Osteocyte (in vitro differentiated cells): Measurements from ENCODE around the gene CXCL16. TPM values are rescaled to one million over a fixed set of nuclear protein-coding genes. Genes with fewer than 3 reads are reported as not detected.

Source experiments
- DNase-seq: peaks from one replicate; pipeline ENCODE4 v3.0.0; 2021; ENCODE audit warnings: mixed read lengths; ENCODE audit not compliant: unreplicated experiment; ENCODE audit errors: extremely low spot score
- H3K27ac Mint-ChIP-seq: one replicate; pipeline ENCODE4 v1.8.0; 2021; ENCODE audit warnings: mild to moderate bottlenecking, mixed read lengths; ENCODE audit not compliant: unreplicated experiment
- H3K27me3 Mint-ChIP-seq: one replicate; pipeline ENCODE4 v1.8.0; 2021; ENCODE audit warnings: mixed read lengths; ENCODE audit not compliant: unreplicated experiment
- H3K36me3 Mint-ChIP-seq: one replicate; pipeline ENCODE4 v1.8.0; 2021; ENCODE audit warnings: mixed read lengths; ENCODE audit not compliant: unreplicated experiment
- H3K4me1 Mint-ChIP-seq: one replicate; pipeline ENCODE4 v1.8.0; 2021; ENCODE audit warnings: mixed read lengths; ENCODE audit not compliant: unreplicated experiment
- H3K4me3 Mint-ChIP-seq: one replicate; pipeline ENCODE4 v1.8.0; 2021; ENCODE audit warnings: mild to moderate bottlenecking, moderate library complexity, mixed read lengths; ENCODE audit not compliant: unreplicated experiment
- H3K9me3 Mint-ChIP-seq: one replicate; pipeline ENCODE4 v1.8.0; 2021; ENCODE audit warnings: mixed read lengths; ENCODE audit not compliant: unreplicated experiment
- total RNA-seq: library from RNA; stranded (reverse); gene quantifications from 2 replicates; pipeline ENCODE4 v1.2.1, GENCODE V29; 2021
- TF ChIP-seq, protein P1 (sequence below): fragments of 200-600 bp; sonication (generic); IDR thresholded peaks from 2 replicates; pipeline ENCODE4 v1.5.0; 2021; ENCODE audit warnings: antibody characterized with exemption, mild to moderate bottlenecking, moderate library complexity

CXCL16 gene
- total RNA-seq, 1 donor from 2014 or later, result 12.8 TPM

DNA sequence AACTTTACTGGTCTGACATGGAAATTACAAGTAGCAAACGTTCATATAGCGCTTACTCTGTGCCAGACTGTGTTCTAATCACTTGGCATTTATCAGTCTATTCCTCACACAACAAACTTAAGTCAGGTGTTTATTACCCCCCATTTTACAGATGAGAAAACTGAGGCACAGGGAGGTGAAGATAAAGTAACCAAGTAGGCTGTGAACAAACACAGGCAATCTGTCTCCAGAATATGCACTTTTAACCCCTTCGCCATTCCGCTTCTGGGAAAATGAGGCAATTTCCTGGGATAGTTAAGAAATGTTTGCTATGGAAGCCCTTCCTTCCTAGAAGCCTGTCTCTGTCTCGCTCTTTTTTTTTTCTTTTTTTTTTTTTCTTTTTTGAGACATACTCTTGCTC is 12.2 kb upstream of the CXCL16 start:
- Mint-ChIP-seq H3K4me3 (no peak overlapping the region), H3K36me3 (no peaks in the 10 kb centered on the region), H3K27ac (no peak overlapping the region), H3K27me3 (peaks cover 55% of the 10 kb centered on the region), H3K9me3 (no peaks in the 10 kb centered on the region), H3K4me1 (no peaks in the 10 kb centered on the region)
- no peak for DNase-seq
- TF ChIP-seq, protein P1, sequence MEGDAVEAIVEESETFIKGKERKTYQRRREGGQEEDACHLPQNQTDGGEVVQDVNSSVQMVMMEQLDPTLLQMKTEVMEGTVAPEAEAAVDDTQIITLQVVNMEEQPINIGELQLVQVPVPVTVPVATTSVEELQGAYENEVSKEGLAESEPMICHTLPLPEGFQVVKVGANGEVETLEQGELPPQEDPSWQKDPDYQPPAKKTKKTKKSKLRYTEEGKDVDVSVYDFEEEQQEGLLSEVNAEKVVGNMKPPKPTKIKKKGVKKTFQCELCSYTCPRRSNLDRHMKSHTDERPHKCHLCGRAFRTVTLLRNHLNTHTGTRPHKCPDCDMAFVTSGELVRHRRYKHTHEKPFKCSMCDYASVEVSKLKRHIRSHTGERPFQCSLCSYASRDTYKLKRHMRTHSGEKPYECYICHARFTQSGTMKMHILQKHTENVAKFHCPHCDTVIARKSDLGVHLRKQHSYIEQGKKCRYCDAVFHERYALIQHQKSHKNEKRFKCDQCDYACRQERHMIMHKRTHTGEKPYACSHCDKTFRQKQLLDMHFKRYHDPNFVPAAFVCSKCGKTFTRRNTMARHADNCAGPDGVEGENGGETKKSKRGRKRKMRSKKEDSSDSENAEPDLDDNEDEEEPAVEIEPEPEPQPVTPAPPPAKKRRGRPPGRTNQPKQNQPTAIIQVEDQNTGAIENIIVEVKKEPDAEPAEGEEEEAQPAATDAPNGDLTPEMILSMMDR, result no peak

DNA sequence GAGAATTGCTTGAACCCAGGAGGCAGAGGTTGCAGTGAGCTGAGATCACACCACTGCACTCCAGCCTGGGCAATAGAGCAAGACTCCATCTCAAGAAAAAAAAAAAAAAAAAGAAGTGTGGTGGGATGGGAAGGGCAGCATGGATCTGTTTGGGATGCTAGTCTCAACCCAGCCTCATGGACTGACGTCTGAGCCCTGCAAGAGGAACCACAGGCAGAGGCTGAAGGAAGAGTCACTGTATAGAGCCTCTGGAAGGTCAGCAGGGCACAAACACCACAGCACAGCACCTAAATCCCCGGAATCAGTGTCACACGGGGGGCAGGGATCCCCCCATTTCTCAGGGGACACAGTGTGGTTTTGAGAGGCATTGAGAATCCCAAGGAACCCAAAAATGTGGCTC is 10.9 kb upstream of the CXCL16 start:
- peaks cover 61% of the 10 kb centered on the region for H3K27me3 Mint-ChIP-seq
- no peaks in the 10 kb centered on the region for H3K9me3 Mint-ChIP-seq
- DNase-seq, result no peak
- H3K4me3 Mint-ChIP-seq, result no peak overlapping the region
- H3K4me1 Mint-ChIP-seq, result no peaks in the 10 kb centered on the region
- no peaks in the 10 kb centered on the region for H3K36me3 Mint-ChIP-seq
- no peak overlapping the region for H3K27ac Mint-ChIP-seq
- TF ChIP-seq, protein P1, result no peak

DNA sequence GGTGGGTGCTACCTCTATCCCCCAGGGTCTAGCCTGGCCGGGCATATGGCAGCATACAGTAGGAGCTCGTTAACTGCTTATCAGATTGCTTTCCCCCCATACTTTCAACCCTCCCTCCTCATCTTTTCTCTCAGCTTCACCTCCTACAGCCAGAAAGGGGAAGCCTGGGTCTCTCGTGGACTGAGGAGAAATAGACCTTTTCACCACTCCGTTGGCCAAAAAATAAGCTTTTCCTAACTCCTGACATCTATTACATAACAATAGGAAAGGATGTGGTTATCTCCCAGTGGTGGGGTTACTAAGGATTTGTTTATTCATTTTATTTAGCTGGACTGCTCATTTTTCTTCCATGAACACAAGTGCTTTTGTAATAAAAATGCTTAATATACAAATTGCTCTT is 9.0 kb upstream of the CXCL16 start:
- H3K4me3 Mint-ChIP-seq, result no peak overlapping the region
- peaks cover 56% of the 10 kb centered on the region for H3K27me3 Mint-ChIP-seq
- peaks cover 5% of the 10 kb centered on the region for H3K4me1 Mint-ChIP-seq
- no peaks in the 10 kb centered on the region for H3K36me3 Mint-ChIP-seq
- no peaks in the 10 kb centered on the region for H3K9me3 Mint-ChIP-seq
- TF ChIP-seq, protein P1, result no peak
- H3K27ac Mint-ChIP-seq, result no peak overlapping the region
- DNase-seq, result no peak

DNA sequence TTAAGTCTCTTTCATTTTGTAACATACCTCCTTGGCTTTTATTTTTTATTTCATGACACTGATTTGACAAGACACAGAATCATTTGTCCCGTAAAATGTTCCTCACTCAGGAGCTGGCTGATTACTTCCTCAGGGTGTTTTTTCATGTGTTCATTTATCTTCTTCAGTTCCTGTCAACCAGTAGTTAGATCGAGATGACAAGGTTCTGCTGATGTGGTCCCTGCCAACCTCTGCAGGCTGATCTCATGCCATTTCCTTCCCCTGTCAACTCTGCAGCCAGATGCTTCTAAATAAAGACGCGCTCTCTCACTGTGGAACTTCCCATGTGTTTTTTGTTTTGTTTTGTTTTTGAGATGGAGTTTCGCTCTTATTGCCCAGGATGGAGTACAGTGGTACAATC is 8.1 kb upstream of the CXCL16 start:
- Mint-ChIP-seq H3K9me3 (no peaks in the 10 kb centered on the region), H3K4me3 (no peak overlapping the region), H3K27me3 (peaks cover 54% of the 10 kb centered on the region), H3K27ac (no peak overlapping the region), H3K4me1 (peaks cover 5% of the 10 kb centered on the region), H3K36me3 (no peaks in the 10 kb centered on the region)
- TF ChIP-seq, protein P1, result no peak
- no peak for DNase-seq

DNA sequence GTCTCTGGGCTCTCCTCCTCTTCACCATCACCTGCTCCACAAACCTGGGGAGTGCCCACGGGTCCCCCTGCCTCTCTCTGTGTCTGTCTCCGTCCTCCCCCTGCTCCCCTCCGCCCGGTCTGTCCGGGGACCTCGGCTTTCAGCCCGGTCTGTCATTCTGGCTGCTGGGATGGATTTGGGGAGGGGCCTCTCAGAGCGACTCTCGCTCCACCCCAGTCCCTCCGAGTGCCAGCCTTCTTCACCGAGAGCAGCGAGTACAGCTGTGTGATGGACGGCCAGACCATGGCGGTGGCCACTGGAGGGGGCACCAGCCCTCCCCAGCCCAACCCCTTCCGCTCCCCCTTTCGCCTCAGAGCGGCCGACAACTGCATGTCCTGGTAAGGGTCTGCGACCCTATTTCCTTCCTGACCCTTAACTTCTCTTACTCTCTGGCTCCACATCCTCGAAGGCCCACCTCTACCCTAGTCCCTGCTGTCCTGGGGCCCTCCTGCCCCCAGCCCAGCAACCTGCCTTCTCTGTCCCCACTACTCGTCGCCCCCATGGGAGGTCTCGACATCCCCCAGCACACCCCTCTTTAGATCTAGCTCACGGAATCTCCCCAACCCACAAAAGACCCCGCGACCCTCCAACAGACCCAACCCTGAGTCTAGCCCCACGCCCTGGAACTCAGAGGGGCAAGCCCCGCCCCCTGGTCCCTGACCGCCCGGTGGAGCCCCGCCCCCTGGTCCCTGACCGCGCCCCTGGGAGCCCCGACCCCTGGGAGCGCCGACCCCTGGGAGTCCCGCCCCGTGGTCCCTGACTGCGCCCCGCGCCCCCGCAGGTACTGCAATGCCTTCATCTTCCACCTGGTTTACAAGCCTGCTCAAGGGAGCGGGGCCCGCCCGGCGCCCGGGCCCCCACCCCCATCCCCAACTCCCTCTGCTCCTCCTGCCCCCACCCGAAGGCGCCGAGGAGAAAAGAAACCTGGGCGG is 5.6 kb upstream of the CXCL16 start:
- H3K27me3 Mint-ChIP-seq, result peaks cover 39% of the 10 kb centered on the region

More for the DNA sequence above, 5.6 kb upstream of the CXCL16 start:
- TF ChIP-seq, protein P1, result no peak
- Mint-ChIP-seq H3K4me1 (peaks cover 7% of the 10 kb centered on the region), H3K9me3 (no peaks in the 10 kb centered on the region), H3K4me3 (peak overlapping the region; percentile 23), H3K27ac (no peak overlapping the region), H3K36me3 (no peaks in the 10 kb centered on the region)
- DNase-seq, result no peak
